Skin of body (tissue), 2 donors: ENCODE data around the gene GSPT2. TPM values are rescaled to one million over a fixed set of nuclear protein-coding genes. Genes with fewer than 3 reads are reported as not detected.
"Not testable (repeated sequence)": the region's sequence is repeated elsewhere in the genome, so short reads cannot be mapped to it uniquely, and the experiment has no call there.

Experiments used
- DNase-seq: peaks from one replicate; lab custom pipeline; 2025; lab: John Stamatoyannopoulos, UW
- total RNA-seq: library from RNA; depleted of rRNA; stranded (reverse); fragments of >200 nt; gene quantifications from one replicate; pipeline ENCODE4 v1.2.3, GENCODE V29; 2014

GSPT2 gene
- 6.5 TPM for total RNA-seq

DNA sequence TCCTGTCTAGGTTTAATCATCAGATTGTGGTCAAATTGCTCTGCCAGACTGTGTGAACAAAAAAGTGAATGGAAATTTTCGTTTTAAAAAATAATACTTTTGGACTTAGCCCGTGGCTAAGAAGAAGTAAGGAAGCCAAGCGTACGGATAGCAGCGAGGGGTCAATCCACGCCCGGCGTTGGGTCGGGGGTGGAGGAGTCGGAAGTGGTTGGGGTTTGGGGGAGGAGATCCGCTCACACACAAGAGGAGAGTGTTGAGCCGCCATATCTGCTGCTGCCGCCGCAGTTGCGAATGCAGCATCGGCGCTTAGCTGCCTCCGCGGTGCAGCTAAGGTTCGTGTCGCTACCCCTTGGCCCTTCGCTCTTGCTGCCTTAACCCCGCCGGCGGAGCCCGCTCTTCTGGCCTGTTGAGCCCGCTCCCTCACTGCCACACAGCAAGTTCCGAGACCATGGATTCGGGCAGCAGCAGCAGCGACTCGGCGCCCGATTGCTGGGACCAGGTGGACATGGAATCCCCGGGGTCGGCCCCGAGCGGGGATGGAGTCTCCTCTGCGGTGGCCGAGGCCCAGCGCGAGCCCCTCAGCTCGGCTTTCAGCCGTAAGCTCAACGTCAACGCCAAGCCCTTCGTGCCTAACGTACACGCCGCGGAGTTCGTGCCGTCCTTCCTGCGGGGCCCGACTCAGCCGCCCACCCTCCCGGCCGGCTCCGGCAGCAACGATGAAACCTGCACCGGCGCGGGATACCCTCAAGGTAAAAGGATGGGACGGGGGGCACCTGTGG, at the start of gene GSPT2:
TSS of gene GSPT2 (plus strand) at position 264 of the 779 bp plus-strand sequence. CDS start at position 449, 185 bp downstream.
- DNase-seq = peak; percentile 46

DNA sequence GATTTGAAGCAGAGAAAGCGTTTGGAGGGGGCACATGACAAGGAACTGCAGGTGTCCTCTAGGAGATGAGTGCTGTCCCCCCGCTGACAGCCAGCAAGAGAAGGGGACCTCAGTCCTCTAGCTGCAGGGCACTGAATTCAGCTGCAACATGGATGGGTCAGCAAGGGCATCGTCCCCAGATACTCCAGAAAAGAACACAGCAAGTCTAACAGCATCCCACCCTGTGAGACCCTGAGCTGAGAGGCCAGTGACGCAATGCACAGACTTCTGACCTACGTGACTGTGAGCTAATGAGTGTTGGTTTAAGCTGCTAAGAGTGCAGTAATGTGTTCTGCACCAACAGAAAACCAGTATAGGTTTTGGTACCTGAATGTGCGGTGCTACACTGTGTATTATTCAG, 49.0 kb upstream of the GSPT2 start:
- no peak for DNase-seq

DNA sequence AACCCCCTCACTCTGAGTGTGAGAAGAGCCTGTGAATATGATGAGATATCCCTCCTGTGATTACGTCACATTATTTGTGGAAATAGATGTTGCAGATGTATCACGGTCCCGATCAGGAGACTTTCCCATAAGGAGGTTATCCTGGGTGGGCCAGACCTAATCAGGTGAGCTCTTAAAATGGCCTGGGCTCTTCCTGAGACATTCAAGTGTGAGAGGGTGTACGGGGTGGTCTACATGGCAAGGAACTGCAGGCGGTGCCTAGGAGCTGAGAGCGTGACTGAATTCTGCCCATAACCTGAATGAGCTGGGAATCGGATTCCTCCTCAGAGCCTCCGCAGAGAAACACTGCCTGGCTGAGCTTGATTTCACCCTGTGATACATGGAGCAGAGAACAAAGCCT, 45.8 kb upstream of the GSPT2 start:
- DNase-seq = no peak

DNA sequence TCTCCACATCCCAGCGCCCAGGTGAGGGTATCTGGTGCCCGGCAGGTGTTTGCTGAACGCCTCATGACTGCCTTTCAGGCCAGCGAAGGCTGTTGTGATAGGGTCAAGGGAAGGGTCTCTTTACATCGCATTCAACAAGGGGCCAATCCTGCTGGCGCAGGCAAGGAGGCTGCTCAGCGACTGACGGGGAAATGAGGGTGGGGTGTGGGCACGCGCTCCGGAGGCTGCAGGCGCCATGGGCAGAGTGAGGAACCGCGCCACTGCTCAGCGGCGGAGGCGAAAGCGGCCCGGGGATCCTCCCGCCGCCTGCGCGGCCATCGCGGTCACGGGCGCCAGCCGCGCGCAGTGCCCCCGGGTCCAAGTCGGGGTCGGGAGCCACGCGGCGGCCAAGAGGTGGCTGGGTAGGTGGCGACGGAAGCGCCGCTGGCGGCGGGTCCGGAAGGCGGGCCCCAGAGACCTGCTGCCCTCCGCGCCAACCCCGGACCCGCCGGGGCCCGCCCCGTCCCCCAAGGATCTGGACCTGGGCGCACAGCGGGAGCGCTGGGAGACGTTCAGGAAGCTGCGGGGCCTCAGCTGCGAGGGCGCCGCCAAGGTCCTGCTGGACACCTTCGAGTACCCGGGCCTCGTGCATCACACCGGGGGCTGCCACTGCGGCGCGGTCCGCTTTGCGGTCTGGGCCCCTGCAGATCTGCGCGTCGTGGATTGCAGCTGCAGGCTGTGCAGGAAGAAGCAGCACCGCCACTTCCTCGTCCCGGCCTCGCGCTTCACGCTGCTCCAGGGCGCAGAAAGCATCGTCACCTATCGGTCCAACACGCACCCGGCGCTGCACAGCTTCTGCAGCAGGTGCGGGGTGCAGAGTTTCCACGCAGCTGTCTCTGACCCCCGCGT, 32.7 kb upstream of the GSPT2 start, which contains the start of gene CENPVL1:
TSS of gene CENPVL1 (plus strand) at position 236 of the 888 bp plus-strand sequence. CDS start at position 236, 0 bp downstream.
- not testable (repeated sequence) for DNase-seq

DNA sequence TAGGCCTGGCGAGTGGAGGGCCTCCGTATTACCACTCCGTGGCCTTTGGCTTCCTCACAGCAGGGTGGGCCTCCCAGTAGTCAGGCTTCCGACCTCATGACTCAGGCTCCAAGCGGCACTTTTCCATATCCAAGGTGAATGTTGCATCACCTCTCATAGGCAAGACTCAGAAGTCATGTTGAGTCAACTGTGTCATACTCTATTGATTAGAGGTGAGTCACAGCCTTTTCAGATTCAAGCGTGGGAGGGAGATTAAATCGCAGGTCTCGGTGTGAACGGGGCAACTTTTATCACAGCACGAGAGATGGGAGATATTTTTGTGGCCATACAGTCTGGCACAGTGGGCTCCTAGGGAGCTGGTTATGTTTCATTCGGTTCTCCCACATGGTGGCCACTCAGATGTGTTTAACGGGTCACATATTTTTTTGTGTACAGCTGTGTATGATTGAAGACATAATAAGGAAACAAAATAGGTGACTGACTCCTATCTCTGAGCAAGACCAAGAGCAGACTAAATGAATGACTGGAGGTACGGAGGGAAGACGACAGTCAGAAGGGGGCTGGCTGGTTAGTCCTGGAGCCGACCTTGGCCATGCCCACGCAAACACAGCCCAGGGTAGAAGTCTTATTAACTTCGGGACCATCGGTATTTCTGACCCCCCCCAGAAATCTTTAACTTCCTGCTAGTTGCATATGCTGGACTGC, 30.1 kb upstream of the GSPT2 start:
- DNase-seq = not testable (repeated sequence)

DNA sequence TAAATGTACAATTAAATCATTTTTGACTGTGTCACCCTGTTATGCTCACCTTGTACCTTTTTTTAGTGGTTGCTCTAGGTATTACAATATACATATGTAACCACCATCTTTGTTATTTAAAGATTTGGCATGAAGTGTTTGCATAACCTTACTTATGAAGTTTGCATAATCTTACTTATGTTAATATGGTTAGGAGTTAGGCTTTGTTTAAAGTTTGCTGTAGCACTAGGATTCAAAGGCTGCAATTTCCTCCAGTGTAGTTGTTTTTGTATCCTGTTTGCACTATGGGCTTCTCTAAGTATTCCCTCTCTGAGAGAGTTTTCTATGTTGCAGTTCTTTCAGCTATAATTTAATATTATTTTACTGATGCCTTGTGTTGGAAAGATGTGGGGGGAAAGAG, 15.0 kb upstream of the GSPT2 start:
- DNase-seq = no peak

DNA sequence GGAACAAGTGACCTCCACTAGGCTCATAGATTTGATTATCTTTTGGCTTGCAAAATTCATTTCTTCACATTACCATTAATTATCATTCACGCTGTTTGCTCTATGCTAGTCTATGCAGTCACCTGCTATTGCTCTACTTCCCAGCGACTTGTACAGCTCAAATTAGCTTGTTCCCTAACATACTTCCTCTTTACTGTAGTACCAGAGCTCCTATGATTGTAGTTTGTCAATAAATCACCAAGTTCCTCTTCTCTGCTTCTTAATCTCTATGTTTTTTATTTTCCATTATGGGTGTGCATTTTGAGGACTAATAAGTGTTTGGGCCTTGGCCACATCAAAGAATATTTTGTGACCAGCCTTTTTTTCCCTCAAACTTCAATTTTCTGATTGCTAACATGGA, 6.2 kb upstream of the GSPT2 start:
- no peak for DNase-seq

DNA sequence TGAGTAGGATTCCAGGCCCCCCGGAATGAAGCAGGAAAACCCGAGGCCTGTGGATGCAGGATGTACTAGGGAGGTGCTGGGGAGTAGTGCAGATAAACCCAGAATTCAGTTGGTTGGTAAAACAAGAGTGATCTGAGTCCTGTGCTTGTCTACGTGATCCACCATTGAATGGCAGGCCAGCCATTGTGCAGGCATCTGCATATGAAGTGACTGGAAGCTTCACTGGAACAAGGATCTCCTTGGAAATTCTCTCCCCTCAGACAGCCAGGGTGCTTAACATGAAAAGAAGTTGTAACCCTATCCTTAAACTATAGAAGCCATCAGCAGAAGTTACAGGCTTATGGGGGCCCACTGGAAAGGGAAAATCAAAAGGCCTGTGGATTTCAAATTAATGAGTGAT, 656 bp upstream of the GSPT2 start:
- no peak for DNase-seq

DNA sequence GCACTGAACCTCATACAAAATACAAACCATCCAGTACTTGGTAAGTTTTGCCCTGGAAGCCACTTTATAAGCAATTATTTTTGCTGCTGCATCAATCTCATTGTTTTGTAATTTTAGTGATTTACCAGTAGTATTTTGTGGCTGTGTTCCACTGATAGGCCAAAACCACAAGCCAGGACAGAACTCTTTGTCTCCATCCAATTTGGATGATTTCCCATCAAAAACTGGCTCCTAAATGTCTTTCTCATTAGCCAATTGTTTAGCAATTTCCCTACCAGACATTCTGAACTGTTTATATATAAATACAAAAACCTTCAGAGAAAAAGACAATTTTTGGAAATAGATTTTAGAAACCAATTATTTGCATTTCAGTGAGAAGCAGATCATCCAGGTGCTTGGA, 4.4 kb downstream of the GSPT2 start:
- DNase-seq = no peak

DNA sequence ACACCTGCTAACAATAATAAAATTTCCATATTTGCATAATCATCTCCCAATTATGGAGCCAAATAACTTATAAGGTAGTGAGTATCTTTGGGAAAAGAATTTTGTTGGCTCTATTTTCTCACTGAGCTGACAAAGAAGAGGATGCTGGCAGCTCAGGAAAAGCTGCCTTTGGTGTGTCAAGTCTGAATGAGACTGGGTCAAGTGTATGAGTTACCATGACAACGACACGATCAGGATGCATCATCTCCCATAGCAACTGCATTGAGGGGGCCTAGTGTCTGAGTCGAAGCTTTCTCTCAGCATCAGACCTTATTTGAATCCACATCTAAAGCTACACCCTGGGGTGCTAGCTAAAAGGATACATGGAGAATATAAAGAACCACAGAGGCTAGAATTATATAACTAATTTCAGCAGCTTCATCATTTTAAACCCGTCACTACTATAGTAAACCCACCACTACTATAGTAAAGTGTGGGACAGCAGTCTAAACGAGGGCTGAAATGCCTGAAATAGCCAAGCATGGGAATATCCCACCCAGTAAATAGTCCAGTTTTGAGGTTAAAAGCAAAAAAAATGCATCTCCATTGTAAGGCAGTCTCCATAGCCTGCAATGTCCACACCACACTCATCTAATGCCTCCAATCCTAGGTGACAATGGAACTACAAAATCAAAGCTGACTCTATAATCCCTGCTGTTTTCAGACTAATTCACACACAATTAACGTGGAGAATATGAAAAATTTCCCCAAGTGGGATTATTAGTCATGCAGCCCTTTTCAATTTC, 16.0 kb downstream of the GSPT2 start:
- no peak for DNase-seq

DNA sequence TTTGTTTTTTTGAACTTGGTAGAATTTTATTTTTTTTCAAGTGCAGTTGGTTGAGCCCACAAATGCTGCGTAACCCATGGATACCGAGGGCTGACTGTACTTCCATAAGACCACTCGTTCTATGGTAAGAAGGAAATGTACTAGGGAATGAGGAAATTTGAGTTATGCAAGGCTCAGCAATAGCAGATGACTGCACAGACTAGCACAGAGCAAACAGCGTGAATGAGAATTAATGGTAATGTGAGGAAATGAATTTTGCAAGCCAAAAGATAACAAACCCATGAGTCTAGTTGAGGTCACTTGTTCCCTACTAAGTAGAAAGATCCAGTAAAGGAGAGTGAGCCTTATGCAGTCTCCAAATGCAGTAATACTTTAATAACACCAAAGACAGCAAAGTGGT, 17.4 kb downstream of the GSPT2 start:
- DNase-seq = no peak

DNA sequence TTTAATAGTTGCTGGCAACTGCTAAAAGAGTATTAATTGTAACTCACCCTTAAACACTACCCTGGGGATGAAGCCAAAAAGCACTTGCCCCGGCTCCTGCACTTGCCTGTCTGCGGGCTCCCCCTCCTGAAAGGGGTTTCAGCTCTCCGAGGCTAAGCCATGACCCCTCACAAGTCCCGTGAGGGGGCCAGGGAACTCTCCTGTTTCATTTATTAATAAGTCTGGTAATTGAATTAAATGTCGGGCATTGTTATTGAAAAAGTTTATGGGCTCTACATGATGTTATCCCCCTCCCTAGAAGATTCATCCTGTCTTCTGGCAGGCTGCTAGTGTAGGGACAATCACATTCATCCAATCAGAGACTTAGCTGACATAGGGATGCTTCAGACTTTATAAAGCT, 23.3 kb downstream of the GSPT2 start:
- DNase-seq = no peak

DNA sequence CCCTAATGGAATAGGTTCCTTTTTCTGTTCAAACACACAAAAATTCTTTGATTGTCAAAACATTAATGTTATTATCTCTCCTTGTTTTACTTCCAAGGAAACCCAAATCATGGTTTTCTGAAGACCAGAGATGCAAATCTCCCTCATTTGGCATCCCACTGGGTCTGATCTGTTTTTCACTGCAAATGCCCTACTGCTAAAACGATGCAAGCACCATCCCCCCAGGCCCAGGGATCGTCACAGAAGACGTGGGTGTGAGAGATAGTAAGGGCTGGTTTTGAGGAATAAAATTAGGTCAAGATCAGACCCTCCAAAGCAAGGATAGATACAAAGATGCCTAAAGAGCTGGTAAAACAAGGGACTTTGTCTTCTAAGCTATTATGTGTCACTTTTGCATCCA, 33.6 kb downstream of the GSPT2 start:
- DNase-seq = no peak

DNA sequence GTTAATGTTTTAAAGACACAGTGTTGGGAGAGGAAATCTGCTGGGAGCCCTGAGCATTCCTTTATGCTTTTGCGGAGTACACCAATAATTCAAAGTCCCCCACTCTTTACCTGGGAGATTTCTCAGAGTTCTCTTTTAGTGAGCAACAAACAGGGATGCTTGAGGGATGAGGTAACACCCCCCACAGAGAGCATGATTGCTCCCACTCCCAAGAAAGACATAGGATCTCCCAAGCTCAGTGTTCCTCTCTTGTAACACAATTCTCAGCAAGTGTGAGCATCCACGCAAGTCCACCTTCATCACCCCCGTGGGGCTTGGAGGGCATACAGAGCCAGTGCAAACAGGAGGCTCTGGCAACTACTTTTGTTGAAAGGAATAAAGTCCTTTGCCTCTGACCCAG, 36.1 kb downstream of the GSPT2 start:
- no peak for DNase-seq

DNA sequence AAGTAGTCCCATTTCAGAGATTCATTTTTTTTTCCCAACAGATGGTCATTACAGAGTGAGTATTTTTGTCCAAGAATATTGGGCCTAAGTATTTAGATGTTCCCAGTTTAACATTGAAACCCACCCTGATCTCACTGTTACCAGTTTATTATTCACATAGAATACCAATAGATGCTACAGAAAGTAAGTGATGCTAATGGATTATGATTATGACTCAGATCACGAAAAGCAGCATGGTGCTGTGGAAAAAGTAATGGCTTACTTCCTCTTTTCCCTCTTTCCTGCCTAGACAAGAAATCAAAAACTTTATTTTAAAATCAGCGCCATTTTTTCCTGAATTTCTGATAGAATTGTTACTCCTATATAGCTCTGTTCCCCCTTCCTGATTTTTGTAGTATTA, 51.9 kb downstream of the GSPT2 start:
- no peak for DNase-seq

Other genes with a start within 250 kb of the GSPT2 start
- 7.3 TPM for gene NUDT11, start 246.8 kb upstream of the GSPT2 start, total RNA-seq
- gene CENPVL3, start 124.5 kb upstream of the GSPT2 start, total RNA-seq = not detected
- not detected for gene CENPVL2, start 60.6 kb upstream of the GSPT2 start, total RNA-seq
- gene CENPVL1, start 32.9 kb upstream of the GSPT2 start, total RNA-seq = not detected
- 82.5 TPM for gene MAGED1, start 150.2 kb downstream of the GSPT2 start, total RNA-seq